GM12874 (cell line): ENCODE results near the gene PCGF1.

ENCODE experiments used
- CTCF ChIP-seq: IDR thresholded peaks from 2 replicates; pipeline ENCODE4 v1.5.1; 2011; ENCODE audit warnings: low read depth, mild to moderate bottlenecking, control low read depth, low read length, moderate library complexity; ENCODE audit not compliant: insufficient read depth

The PCGF1 gene

DNA sequence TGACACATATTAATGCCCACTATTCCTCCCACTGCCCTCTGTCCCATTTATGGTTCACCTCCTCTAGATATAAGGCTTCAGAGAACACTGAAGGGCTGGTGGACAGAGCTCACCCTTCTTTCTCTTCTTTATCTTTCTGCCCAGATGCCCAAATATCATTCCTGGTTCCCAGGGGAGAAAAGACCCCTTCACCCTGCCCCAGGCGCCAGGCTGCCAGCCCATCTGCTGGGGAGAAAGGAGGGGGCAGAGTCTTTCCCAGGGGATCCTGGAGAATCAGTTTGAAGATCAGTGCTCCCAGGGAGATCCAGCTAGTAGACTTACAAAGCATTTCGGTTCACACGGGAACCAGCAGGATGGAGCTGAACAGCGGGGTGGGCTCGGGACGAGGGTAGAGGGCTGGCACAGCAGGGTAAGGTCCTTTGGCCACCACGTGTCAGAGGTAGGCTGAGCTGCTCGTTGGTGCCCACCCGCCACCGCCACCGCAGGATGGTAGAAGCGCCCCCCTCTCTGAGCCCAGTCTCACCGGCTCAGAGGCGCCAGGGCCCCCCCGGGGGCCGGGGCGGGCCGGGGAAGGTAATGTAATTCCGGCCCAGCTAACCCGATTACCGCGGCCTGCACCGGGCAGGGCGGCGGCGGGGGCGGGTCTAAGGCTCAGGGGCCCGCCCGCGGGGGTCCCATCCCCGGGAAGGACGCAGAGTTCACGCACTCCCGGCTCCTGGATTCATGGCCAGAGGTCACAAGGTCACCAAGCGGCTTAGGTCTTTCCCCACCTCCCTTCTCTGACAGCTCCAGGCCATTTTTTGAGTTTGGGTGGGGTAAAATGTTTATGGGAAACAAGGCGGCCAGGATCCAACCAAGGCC, 5.5 kb upstream of the PCGF1 start:
- TF ChIP-seq CTCF = no peak

GRCh38 chr2:74511104-74511989, 3.9 kb upstream of the PCGF1 start:
- TF ChIP-seq CTCF = no peak

GRCh38 chr2:74510272-74510671, 2.8 kb upstream of the PCGF1 start:
- no peak for TF ChIP-seq CTCF

DNA sequence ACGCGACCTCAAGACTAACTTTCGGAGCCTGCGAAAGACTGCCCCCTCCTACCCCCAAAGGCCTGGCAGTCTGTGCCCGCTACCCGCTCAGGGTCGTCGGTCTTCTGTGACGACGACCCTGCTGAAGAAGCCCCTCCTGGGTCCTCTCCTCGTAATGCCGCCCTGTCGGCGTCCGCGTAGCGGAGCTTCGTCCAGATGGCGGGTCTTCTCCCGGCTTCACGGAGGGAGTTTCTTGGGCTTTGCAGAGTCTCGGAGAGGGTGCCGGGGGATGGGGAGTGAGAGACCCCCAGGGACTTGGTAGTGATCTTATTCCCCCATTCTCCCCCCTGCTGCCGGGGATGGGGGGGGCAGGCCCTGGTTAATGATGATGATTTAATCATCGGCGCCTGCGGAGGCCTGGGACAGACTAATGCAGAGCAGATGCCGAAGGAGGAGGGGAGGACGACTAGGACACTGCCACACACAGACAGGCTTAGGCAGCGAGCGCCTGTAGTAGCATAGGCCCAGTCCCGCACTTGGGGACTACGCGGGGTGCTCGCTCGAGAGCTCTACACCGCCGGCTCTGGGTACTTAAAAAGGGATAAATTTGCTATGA, 528 bp upstream of the PCGF1 start:
- TF ChIP-seq CTCF = no peak

DNA sequence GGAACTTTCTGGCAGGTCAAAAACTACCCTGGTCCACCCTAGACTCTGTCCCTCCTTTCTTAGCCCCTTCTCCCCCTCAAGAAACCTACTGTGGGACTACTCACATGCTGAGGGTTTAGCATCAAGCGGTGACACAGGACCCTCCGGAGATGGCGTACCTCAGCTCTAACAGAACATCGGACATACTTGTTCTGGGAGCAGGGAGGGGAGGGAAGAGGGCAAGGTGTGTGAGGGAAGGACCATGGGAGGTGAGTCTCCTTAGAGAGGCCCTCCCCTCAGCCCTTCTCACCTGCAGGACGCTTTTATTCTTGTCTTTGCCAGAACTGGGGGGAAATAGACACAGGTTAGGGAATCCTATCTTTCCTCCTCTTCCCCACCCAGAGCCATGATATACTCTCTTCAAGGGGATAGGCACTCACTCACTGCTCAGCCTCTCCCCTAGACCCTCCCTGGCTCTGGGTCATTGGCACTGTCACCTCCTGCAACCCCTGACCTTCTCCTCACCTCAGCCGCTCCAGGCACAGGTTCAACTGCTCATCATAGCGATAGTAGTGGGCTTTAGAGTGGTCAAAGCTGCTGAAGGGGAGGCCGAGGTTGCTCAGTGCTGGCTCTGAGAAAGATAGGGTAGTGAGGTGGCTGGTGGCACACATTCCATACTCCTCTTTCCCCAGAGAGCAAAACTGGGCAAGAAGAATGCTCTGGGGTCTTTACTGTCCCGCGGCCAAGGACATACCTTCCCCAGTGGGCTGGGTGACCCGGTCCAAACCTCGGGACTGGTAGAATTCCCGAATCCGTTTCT, 1.8 kb downstream of the PCGF1 start:
- TF ChIP-seq CTCF = no peak

DNA sequence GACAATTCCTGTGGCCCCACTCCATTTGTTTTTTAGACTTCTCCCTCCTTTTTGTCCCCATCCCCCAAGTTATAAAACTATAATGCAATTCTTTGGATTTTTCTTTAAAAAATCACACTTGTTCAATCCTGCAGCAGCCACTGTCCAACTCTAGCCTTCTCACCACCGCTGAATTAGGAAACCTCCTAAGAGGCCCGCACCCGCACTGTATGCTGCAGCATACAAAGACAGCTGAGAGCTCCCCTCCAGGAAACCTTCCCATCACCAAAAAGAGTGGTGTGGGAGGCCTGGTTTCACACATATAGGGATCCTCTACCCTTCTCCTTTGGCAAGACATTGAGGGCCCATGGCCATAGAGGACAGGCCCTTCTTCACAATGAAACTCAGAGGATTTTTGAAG, 2.9 kb downstream of the PCGF1 start:
- TF ChIP-seq CTCF = no peak
